ENCODE data around the gene RPA3.

RPA3 gene

GRCh38 chr7:7718492-7718891 lies at the start of gene RPA3:
RPA3 (minus strand) TSS chr7:7718607; CDS start chr7:7640418, 78,189 bp downstream.
- in situ Hi-C loops (cut with HindIII; ENCODE audit: low sequenced_read_pairs), result no loop called here

- in situ Hi-C loops (cut with HindIII; ENCODE audit: low sequenced_read_pairs), result no loop called here
These were observed 48.3 kb upstream of the RPA3 start for GRCh38 chr7:7766671-7767070.

- in situ Hi-C loops (cut with HindIII; ENCODE audit: low sequenced_read_pairs), result no loop called here
These were observed 47.0 kb upstream of the RPA3 start for GRCh38 chr7:7765422-7765821.

- in situ Hi-C loops (cut with HindIII; ENCODE audit: low sequenced_read_pairs), result no loop called here
These were observed 46.4 kb upstream of the RPA3 start for GRCh38 chr7:7764520-7765396.

- in situ Hi-C loops (cut with HindIII; ENCODE audit: low sequenced_read_pairs), result no loop called here
These were observed 43.8 kb upstream of the RPA3 start for GRCh38 chr7:7761974-7762779.

- in situ Hi-C loops (cut with HindIII; ENCODE audit: low sequenced_read_pairs), result no loop called here
These were observed 43.0 kb upstream of the RPA3 start for GRCh38 chr7:7761340-7761973.

GRCh38 chr7:7757576-7757975 lies 39.2 kb upstream of the RPA3 start:
- in situ Hi-C loops (cut with HindIII; ENCODE audit: low sequenced_read_pairs), result no loop called here

GRCh38 chr7:7756577-7756976 lies 38.2 kb upstream of the RPA3 start:
- in situ Hi-C loops (cut with HindIII; ENCODE audit: low sequenced_read_pairs), result no loop called here

- in situ Hi-C loops (cut with HindIII; ENCODE audit: low sequenced_read_pairs), result no loop called here
These were observed 33.1 kb upstream of the RPA3 start for GRCh38 chr7:7751243-7752092.

- in situ Hi-C loops (cut with HindIII; ENCODE audit: low sequenced_read_pairs), result no loop called here
These were observed 32.3 kb upstream of the RPA3 start for GRCh38 chr7:7750571-7751242.

GRCh38 chr7:7746458-7746857 lies 28.1 kb upstream of the RPA3 start:
- in situ Hi-C loops (cut with HindIII; ENCODE audit: low sequenced_read_pairs), result no loop called here

- in situ Hi-C loops (cut with HindIII; ENCODE audit: low sequenced_read_pairs), result no loop called here
These were observed 27.6 kb upstream of the RPA3 start for GRCh38 chr7:7745966-7746365.

GRCh38 chr7:7745258-7745657 lies 26.9 kb upstream of the RPA3 start:
- in situ Hi-C loops (cut with HindIII; ENCODE audit: low sequenced_read_pairs), result no loop called here

GRCh38 chr7:7742223-7742622 lies 23.8 kb upstream of the RPA3 start:
- in situ Hi-C loops (cut with HindIII; ENCODE audit: low sequenced_read_pairs), result no loop called here

- in situ Hi-C loops (cut with HindIII; ENCODE audit: low sequenced_read_pairs), result no loop called here
These were observed 21.6 kb upstream of the RPA3 start for GRCh38 chr7:7740037-7740355.

GRCh38 chr7:7739204-7740036 lies 21.0 kb upstream of the RPA3 start:
- in situ Hi-C loops (cut with HindIII; ENCODE audit: low sequenced_read_pairs), result loop anchor here (5.0 kb wide), 1 partner anchor 97 kb away; the partner anchor contains the start of gene UMAD1

- in situ Hi-C loops (cut with HindIII; ENCODE audit: low sequenced_read_pairs), result loop anchor here (5.0 kb wide), 1 partner anchor 96 kb away; the partner anchor contains the start of gene UMAD1
These were observed 20.2 kb upstream of the RPA3 start for GRCh38 chr7:7738622-7739021.

GRCh38 chr7:7738177-7738576 lies 19.8 kb upstream of the RPA3 start:
- in situ Hi-C loops (cut with HindIII; ENCODE audit: low sequenced_read_pairs), result loop anchor here (5.0 kb wide), 1 partner anchor 96 kb away; the partner anchor contains the start of gene UMAD1

GRCh38 chr7:7737674-7738073 lies 19.3 kb upstream of the RPA3 start:
- in situ Hi-C loops (cut with HindIII; ENCODE audit: low sequenced_read_pairs), result loop anchor here (5.0 kb wide), 1 partner anchor 95 kb away; the partner anchor contains the start of gene UMAD1

Data from endothelial cell of hepatic sinusoid (primary cell).